ENCODE measurements around the gene MPHOSPH8. TPM values are rescaled to one million over a fixed set of nuclear protein-coding genes. Genes with fewer than 3 reads are reported as not detected.

MPHOSPH8 gene, protein sequence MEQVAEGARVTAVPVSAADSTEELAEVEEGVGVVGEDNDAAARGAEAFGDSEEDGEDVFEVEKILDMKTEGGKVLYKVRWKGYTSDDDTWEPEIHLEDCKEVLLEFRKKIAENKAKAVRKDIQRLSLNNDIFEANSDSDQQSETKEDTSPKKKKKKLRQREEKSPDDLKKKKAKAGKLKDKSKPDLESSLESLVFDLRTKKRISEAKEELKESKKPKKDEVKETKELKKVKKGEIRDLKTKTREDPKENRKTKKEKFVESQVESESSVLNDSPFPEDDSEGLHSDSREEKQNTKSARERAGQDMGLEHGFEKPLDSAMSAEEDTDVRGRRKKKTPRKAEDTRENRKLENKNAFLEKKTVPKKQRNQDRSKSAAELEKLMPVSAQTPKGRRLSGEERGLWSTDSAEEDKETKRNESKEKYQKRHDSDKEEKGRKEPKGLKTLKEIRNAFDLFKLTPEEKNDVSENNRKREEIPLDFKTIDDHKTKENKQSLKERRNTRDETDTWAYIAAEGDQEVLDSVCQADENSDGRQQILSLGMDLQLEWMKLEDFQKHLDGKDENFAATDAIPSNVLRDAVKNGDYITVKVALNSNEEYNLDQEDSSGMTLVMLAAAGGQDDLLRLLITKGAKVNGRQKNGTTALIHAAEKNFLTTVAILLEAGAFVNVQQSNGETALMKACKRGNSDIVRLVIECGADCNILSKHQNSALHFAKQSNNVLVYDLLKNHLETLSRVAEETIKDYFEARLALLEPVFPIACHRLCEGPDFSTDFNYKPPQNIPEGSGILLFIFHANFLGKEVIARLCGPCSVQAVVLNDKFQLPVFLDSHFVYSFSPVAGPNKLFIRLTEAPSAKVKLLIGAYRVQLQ
- total RNA-seq (2014; rRNA removed; shearing (Covaris generic)) = 4.8 and 5.7 TPM in 2 replicates

DNA sequence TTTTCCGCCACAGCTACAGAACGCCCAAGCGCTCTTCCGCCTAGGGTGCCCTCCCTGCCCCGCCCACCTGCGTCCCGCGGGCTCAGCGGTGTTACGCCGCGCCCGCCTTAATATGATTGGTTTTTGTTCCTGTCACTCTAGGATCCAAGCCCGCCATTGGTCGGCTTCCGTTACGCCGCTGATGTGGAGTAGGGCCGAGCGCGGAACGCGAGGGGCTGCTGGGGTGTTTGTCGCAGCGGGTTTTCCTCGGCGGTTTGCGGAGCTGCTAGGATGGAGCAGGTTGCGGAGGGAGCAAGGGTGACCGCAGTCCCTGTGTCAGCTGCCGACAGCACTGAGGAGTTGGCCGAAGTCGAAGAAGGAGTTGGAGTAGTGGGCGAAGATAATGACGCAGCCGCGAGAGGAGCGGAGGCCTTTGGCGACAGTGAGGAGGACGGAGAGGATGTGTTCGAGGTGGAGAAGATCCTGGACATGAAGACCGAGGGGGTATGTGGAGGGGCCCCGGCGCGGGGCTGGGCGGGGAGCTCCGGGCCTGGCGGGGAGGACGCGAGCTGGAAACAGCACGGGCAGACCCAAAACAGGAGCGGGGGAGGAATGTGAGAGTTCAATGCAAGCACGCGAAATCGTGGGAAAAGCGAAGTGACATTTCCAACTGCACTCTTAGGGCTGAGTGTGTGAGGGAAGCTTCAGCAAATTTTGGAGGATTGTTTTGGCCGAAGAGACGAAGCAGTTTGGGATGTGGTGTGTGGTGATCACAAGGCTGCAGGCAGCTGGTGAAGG is at the start of gene MPHOSPH8:
Gene MPHOSPH8, plus strand, starts transcription at position 181 of the 777 bp plus-strand sequence. Its CDS starts 90 bp downstream, at position 271.
- DNase-seq (ENCODE audit: low spot score) = peak; percentile 80

DNA sequence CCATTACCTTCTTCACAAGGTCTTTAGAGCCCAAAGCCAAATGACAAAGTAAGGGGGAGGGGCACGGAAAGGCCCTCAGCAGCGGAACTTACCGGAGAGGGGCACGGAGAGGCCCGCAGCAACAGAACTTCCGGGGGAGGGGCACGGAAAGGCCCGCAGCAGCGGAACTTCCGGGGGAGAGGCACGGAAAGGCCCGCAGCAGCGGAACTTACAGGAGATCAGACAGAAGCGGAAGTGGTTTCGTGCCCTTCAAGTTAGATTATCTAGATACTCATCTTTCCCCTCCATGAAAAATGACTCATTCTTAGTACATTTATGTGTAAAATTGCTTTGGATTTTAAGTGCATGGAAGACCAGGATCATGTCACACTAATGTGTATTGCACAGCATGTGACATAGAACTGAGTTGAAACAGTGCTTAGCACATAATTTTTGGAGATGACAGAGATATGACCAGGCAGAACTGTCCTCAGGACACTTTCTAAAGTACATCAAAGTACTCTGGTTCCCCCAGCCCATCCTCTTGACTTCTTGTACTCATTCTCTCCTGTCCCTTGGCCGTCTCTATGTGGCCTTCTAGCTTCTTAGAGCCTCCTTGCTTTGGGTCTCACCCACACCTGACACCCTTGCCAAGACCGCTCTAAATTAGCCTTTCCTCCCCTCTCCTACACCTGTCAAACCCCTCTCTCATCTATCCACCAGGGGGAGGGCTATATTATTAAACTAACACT is 46.4 kb upstream of the MPHOSPH8 start:
- no peak for DNase-seq (ENCODE audit: low spot score)

DNA sequence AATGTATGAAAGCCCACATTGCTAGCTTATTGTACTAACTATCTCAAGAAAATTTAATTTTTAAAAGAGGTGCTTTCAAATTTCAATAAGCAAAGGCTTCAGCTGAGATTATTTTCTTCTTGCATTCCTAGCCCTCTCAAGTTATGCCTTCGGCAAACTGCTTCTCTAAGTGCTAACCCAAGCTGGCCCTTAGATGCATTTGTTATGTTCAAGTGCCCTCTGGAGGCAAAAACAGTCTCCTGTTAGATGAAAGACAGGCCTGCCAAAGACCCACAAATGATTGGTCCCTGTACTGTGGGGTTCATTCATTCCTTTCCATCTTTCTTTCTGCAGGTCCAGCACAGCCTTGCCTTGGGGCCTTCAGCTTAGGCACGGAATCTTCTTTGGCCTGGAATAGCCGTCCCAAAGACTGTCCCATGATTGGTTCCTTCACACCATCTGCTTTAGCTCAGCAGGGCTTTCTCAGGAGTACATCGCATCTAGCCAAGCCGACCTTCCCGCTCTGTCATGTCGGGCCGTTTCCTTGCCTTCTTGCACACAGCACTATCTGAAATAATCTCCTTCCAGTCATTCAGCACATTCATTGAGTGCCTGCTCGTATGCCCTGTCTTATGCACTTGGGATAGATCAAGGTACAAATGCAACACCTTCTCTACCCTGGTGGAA is 45.7 kb upstream of the MPHOSPH8 start:
- DNase-seq (ENCODE audit: low spot score) = peak; percentile 9

DNA sequence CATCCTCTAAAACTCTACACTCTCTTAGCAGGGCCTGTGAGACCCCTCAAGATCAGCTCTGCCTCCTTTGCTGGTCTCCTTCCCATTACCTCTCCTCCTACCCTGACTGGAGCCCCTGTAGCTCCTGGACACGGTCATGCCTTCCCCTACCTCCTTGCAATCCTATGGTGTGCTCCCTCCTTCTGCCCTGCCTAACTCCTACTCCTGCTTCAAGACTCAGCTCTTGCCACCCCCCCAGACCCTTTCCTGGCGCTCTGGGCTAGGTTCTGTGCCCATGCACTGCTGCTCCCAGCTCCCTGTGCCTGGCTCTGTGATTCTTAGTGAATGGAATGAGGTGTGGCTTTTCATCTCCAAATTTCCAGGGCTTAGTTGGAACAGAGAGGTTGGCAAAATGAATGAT is 44.1 kb upstream of the MPHOSPH8 start:
- DNase-seq (ENCODE audit: low spot score) = no peak

DNA sequence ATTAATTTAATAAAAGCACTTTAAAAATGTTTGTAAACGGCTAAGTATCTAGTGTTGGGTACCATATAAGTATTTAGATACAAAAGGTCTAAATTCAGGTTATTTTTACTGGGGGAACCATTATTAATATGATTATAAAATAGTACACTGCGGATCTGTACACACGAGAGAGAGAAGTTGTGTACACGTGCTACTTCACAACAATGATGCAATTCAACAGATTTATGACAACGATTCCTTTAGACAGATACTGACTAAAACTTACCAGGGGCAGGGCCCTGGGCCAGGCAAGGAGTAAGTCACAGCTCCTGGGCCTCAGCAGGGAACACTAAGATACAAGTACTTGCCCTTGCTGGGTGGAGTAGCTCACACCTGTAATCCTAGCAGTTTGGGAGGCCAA is 43.0 kb upstream of the MPHOSPH8 start:
- DNase-seq (ENCODE audit: low spot score) = no peak

DNA sequence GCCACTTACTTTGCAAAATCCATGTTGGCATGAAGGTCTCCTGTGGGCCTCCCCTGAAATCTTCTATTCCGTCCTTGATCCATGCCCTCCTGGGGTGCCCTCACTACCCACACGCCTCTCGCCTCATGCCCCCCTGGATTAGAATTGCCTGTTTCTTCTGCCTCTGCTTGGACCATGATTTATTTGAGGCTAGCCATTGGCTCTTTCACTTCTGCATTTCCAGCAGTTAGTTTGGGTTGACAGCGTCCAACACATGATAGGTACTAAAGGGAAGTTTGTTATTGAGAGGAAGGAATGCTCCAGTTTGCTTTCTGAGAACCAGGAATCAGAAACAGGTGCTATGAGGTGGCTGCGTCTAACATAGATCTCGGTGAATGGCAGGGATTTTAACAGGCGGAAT is 41.6 kb upstream of the MPHOSPH8 start:
- DNase-seq (ENCODE audit: low spot score) = no peak

DNA sequence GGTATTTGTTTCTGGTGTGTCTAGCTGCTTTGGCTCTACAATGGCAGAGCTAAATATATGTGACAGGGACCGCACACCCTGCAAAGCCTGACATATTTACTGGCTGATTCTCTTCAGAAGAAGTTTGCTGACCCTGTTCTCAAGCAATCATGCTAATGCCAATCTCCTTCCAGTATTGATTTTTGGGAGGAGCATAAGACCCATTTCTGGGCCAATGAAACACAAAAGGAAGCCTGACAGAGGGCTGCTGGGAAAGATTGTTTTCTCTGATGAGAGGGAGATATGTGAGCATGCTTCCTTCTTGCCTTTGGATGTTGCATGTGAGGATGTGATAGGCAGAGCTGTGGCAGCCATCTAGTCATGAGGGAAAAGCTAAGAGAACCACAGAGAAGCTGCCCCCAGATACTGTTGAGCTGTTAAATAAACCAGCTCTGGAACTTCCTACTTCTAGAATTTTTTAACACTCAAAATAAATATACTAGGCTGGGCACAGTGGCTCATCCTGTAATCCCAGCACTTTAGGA is 40.7 kb upstream of the MPHOSPH8 start:
- no peak for DNase-seq (ENCODE audit: low spot score)

DNA sequence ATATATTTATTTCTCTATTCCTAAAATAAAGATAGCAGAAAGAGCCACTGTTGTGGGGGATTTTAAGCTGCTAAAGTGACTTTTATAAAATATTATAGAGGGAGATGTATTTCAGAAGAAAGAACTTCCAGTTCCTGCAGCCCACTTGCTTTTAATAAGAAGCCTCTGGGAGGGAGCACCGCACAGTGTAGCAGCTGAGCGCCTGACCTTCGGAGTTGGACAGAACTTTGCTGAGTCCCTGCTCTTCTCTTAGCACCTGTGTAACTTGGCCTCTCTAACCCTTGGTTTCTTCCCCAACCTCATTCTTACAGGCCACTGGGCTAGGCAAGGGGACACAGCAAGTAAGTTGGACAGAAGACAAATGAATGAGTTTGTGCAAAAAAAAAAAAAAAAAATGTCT is 37.4 kb upstream of the MPHOSPH8 start:
- DNase-seq (ENCODE audit: low spot score) = no peak

DNA sequence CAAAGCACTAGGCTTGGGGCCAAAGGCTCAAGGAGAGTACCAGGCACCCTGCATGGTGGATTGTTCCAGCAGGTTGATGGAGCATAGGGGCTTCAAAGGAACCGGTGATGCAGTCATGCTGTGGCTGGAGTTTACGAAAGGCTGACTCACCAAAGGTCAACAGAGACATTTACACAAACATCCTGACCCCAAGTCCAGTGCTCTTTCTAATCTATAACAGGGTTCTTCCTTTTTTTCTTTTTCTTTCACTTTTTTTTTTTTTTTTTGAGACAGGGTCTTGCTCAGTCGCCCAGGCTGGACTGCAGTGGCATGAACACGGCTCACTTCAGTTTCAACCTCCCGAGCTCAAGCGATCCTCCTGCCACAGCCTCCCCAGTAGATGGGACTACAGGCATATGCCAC is 36.5 kb upstream of the MPHOSPH8 start:
- peak; percentile 6 for DNase-seq (ENCODE audit: low spot score)

DNA sequence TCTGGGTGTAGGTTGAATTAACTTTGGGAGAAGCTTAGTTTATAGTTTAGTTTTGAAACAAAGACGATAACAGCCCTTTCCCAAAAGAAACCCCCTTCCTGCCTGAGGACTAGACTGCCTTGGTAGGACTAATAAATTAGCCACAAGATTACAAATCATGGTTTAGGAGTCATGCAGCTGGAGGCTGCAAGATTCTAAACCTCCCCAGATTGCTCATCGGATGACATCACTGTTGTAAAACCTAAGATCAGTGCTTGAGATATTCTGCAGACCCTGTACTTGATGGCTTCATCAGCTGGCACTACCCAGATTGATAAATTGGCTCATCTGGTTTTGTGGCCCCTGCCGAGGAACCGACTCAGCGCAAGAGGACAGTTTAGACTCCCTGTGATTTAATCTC is 35.9 kb upstream of the MPHOSPH8 start:
- DNase-seq (ENCODE audit: low spot score) = peak; percentile 13

DNA sequence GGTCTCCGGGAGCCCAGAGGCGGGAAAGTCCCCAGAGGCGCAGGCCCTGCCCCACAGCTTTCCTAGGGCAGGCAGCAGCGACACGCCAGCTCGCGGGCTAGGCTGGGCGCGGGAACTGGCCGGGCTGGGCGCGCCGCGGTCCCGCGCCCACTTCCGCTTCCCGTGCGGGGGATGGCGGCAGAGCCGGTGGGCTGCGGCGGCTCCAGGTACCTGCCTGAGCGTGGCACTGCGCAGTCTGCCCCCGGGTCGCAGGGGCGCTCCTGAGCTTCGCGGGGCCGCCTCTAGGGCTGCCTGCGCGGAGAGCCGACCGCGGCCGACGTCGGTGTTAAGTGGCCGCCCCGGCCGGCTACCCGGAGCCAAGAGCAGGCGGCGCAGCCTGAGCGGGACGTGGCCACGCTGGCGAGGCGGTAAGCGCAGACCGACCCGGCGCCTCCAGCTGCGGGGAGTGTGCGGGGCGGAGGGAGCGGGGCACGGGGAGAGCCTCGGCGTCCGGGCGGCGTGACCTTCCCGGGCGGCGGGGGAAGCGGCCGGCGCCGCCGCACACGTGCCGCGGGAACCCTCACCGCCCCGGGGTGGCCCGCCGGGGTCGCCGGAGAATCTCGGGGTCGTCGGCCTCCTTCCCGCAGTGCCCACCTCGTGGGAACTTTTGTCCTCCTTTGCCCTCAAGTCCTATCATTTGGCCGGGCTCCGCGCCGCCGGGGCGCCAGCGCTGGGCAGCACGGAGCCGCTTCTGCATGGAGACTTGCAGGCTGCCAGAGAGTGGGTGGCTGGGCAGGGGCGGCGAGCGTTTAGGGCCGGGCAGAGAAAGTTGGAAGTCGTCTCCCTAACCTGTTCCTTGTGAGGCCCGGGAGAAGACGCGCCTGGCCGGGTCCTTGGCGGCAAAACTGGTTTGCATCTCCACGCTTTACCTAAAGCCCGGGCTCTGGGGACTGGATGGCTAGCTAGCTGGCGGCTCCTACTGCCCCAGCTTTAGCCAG is 31.4 kb upstream of the MPHOSPH8 start:
- DNase-seq (ENCODE audit: low spot score) = peak; percentile 4

DNA sequence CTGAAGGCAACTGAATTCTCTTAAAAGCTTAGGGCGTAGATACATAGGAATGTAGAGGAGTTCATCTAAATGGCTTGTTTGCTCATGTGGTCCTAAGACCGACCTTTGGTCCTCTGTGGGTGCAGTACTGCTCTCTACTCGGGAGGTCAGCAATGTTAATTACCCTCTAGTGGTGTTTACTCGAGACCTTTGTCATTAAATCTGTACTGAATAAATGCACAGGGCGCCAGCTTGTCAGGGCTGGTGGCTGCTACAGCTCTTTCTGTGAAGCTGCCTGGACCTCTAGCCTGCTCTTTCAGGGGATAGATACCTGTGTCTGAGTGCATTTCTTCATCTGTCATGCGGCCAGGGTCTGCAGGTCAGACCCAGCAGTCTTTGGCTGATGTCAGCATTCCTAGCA is 29.2 kb upstream of the MPHOSPH8 start:
- DNase-seq (ENCODE audit: low spot score) = no peak

DNA sequence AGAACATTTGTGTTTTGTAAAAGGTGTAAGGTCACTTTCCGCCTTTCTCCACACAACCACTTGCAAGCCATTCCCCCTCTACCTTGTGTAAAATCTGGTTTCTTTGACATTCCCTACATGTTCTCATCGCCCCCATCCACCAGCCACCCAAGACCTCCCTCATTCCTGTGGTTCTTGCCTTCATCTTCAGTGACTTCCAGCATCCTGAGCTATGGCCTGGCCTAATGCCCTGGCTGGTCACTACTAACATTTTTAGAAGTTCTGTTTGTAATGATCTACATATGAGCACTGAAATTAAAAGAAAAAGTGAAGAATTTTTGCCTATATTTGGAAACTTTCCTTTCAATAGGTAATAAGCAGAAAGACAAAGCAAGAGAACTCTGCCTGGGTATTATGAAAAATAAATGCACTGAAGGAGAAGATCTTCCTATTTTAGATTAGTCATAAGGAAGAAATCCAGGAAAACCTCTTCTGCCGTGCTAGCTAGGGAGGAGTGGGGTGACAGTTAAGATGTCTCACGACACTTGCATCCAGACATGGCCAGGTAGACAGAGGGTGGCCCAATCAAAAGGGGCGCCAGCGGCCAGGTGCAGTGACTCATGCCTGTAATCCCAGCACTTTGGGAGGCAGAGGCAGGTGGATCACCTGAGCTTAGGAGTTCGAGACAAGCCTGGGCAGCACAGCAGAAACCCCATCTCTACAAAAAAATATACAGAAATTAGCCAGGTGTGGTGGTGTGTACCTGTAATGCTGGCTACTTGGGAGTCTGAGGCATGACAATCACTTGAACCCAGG is 28.1 kb upstream of the MPHOSPH8 start:
- DNase-seq (ENCODE audit: low spot score) = no peak

DNA sequence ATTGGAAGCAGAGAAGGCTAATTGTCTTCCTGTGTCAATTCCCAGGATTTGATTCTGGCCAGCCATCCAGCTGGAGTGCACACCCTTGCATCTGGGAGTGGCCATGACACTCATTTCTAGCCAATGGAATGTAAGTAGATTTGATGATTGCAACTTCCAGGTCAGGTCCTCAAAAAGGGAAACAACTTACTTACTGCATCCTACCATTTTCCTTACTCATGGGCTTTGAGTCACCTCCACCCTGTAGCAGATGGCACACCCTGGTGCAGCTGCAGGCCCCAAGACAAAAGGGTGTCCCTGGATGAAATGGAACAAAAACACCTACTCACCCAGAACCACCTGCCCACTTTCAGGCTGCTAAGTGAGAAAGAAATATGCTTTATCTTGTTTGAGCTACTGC is 27.3 kb upstream of the MPHOSPH8 start:
- DNase-seq (ENCODE audit: low spot score) = peak; percentile 7

DNA sequence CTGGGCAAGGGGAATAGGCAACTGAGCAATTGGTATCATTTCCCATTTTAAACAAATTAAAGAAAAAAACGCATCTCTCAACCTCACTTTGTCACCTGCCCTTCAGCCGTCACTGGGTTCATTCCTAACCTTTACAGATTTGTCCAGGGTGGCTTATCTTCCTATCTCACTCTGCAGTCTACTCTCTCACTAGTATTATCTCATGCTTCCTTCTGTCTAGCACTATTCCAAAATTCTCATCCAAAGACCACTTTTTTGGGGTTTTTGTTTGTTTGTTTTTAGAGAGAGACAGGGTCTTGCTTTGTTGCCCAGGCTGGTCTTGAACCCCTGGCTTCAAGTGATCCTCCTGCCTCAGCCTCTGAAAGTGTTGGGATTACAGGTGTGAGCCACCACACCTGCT is 26.7 kb upstream of the MPHOSPH8 start:
- no peak for DNase-seq (ENCODE audit: low spot score)

DNA sequence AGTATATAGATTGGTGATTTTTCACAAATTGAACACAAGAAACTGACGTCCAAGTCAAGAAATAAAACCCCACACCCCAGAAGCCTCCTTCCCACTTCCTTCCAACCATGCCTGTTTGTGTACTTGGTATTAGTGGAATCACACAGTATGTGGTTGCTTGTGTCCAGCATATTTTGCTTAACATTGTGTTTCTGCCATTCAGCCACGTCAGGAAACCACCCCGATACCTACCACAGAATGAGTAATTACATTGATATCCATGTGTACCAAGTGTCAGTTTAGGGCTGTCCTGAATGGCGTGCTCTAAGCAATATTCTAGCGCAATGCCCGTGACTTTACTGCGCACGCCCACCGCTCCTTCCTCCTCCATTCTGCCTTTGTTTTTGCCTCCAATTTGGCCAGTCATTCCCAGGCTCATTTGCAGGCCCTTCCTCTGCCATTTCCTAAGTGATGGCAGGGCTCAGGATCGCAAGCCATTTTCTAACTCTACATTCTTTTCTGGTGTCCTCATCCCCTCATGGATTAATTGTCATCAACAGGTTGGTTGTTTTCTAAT is 25.9 kb upstream of the MPHOSPH8 start:
- DNase-seq (ENCODE audit: low spot score) = no peak

DNA sequence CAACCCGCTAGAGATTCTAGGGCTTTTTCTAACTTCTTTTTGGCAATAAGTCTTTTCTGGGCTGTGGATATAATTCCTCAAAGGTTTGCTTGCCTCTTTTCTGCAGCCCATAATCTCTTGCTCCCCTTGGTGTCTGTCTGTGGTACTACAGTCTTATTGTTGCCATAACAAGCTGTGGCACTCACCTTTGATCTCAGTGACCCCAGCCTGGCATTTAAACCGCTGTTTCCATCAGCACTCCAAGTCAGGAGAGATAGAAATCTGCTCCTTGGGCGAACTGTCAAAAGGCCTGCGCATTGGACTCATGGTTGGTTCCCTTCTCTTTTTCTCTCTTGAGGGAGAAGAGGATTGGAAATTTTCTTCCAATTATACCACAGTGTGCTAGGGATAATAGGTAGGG is 14.5 kb upstream of the MPHOSPH8 start:
- DNase-seq (ENCODE audit: low spot score) = no peak

DNA sequence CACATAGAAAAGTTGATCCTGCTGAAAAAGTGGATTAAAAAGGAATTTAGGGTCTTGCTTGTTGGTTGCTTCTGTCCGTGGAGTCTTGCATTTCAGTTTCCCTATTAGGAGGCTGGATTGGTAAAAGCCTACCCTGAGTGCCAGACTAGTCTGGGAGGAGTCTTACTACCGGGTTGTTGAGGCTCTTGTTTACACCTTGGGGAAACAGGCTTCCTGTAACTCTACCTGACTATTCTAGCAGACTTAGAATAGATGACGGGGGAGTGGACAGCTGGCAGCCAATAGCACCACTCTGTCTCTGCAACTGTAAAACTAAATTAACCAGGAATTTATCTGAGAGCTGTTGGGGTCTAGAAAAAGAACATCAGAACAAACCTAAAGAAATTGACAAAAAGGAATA is 11.3 kb upstream of the MPHOSPH8 start:
- DNase-seq (ENCODE audit: low spot score) = no peak

All from H4 (cell line).